ENCODE data around the gene ZNF292.

Gene ZNF292

GRCh38 chr6:87174078-87174579 lies 18.8 kb downstream of the ZNF292 start:
- no peak overlapping the region for H3K4me3 ChIP-seq (ENCODE audit: low read depth, low read length)
- in situ Hi-C loops (cut with HindIII; ENCODE audit: low sequenced_read_pairs) = no loop called here
- no peak for DNase-seq (ENCODE audit: low read depth)
- TF ChIP-seq CTCF (IDR thresholded peaks at IDR 0.05; ENCODE audit: low read depth, low read length, missing control alignments) = no peak

- no peak overlapping the region for H3K4me3 ChIP-seq (ENCODE audit: low read depth, low read length)
- DNase-seq (ENCODE audit: low read depth) = no peak
- no peak for TF ChIP-seq CTCF (IDR thresholded peaks at IDR 0.05; ENCODE audit: low read depth, low read length, missing control alignments)
- in situ Hi-C loops (cut with HindIII; ENCODE audit: low sequenced_read_pairs) = no loop called here
These were observed 21.1 kb downstream of the ZNF292 start for GRCh38 chr6:87176493-87176892.

- in situ Hi-C loops (cut with HindIII; ENCODE audit: low sequenced_read_pairs) = loop anchor here (5.0 kb wide), 1 partner anchor 57 kb away; no protein-coding TSS in a partner anchor
- H3K4me3 ChIP-seq (ENCODE audit: low read depth, low read length) = no peak overlapping the region
- no peak for TF ChIP-seq CTCF (IDR thresholded peaks at IDR 0.05; ENCODE audit: low read depth, low read length, missing control alignments)
- DNase-seq (ENCODE audit: low read depth) = no peak
These were observed 24.9 kb downstream of the ZNF292 start for GRCh38 chr6:87180105-87180728.

- DNase-seq (ENCODE audit: low read depth) = no peak
- in situ Hi-C loops (cut with HindIII; ENCODE audit: low sequenced_read_pairs) = loop anchor here (5.0 kb wide), 1 partner anchor 55 kb away; no protein-coding TSS in a partner anchor
- H3K4me3 ChIP-seq (ENCODE audit: low read depth, low read length) = no peak overlapping the region
- TF ChIP-seq CTCF (IDR thresholded peaks at IDR 0.05; ENCODE audit: low read depth, low read length, missing control alignments) = no peak
These were observed 26.5 kb downstream of the ZNF292 start for GRCh38 chr6:87181903-87182302.

GRCh38 chr6:87182321-87182720 lies 27.0 kb downstream of the ZNF292 start:
- TF ChIP-seq CTCF (IDR thresholded peaks at IDR 0.05; ENCODE audit: low read depth, low read length, missing control alignments) = no peak
- no peak for DNase-seq (ENCODE audit: low read depth)
- in situ Hi-C loops (cut with HindIII; ENCODE audit: low sequenced_read_pairs) = loop anchor here (5.0 kb wide), 1 partner anchor 55 kb away; no protein-coding TSS in a partner anchor
- H3K4me3 ChIP-seq (ENCODE audit: low read depth, low read length) = no peak overlapping the region

GRCh38 chr6:87182940-87183339 lies 27.6 kb downstream of the ZNF292 start:
- in situ Hi-C loops (cut with HindIII; ENCODE audit: low sequenced_read_pairs) = loop anchor here (5.0 kb wide), 1 partner anchor 54 kb away; no protein-coding TSS in a partner anchor

More at GRCh38 chr6:87182940-87183339, 27.6 kb downstream of the ZNF292 start:
- no peak overlapping the region for H3K4me3 ChIP-seq (ENCODE audit: low read depth, low read length)
- TF ChIP-seq CTCF (IDR thresholded peaks at IDR 0.05; ENCODE audit: low read depth, low read length, missing control alignments) = no peak
- no peak for DNase-seq (ENCODE audit: low read depth)

Data from astrocyte of the cerebellum (primary cell).